Stimulated activated CD8-positive, alpha-beta memory T cell treated with anti-CD3 and anti-CD28 coated beads, Interleukin-15, amount 100 ng/mL, for 1 hour (primary cell): ENCODE data around the gene MYBPH.

Source experiments
- DNase-seq: peaks from one replicate; pipeline ENCODE4 v3.0.0-alpha.2; 2020; ENCODE audit warnings: low read depth

Gene MYBPH

DNA sequence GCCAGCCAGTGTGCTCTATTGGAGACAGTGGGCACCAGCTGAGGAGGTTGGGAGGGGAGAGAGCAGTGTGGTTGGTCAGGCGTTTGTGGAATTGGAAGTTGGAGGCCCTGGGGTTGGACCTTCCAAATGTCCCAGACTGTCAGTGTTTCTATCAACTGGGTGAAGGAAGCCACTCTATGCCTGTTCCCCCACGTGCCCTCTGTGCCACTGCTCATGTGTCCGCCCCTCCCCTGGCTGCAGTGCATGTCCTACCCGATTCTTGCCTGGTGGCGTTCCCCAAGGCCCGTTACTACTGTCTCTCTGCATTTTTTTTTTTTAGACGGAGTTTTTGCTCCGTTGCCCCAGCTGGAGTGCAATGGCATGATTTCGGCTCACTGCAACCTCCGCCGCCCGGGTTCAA lies 27.0 kb downstream of the MYBPH start:
- DNase-seq = no peak

DNA sequence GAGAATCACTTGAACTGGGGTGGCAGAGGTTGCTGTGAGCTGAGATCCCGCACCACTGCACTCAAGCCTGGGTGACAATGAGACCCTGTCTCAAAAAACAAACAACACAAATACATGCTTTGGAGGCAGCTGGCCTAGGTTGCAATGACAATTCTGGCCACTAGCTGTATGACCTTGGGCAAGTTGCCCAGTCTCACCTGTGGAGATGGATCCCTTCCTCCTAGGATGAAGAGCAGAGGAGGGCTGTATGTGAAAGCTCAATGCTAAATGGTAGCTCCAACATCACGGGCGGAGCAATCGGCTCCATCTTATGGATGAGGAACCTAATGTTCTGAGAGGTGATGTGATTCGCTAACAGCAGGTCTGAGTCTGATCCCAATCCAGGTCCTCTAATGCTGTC lies 27.5 kb downstream of the MYBPH start:
- no peak for DNase-seq

DNA sequence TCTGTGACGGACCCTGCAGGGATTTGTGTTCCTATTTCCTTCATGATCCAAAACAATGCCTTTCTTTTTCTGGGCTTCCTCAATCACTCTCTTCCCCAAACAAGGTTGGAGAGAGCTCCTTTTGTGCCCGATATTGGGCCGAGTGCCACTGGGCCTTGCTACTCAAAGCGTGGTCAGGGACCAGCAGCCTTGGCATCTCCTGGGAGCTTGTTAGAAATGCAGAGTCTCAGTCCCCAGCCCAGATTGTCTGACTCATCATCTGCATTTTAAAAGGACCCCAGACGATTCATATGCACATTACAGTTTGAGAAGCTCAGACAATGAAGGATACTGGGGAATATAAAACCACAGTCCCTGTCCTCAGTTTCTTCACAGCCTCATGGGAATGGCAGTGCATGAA lies 28.2 kb downstream of the MYBPH start:
- no peak for DNase-seq

DNA sequence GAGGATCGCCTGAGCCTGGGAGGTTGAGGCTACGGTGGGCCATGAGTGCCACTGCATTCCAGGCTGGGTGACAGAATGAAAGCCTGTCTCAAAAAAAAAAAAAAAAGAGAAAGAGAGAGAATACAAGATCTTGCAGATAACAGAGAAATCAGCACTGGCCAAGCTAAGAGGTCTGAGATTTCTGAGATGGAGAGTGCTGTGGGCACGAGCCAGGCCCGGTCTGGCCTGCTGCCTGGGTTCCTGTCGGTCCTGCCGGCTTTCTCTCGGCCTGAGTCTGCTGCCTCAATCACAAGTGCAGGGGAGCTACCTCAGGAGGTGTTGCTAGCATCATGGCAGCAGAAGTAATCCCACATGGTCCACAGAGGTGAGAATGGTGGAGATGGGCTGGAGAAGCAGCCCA lies 29.1 kb downstream of the MYBPH start:
- no peak for DNase-seq

DNA sequence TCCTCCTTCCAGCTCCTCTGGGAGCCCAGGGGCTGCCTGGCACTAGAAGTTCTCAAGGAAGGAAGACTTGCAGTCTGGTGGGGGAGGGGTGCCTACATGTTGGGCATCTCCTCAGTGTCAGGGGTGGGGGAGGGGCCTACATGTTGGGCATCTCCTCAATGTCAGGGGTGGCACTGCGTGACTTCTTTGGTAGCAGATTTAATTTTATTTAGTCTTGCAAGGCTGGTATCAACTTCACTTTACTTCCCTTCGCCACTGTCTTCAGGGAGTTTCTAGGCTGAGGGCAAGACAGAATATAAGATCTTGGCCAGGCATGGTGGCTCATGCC lies 29.6 kb downstream of the MYBPH start:
- no peak for DNase-seq

DNA sequence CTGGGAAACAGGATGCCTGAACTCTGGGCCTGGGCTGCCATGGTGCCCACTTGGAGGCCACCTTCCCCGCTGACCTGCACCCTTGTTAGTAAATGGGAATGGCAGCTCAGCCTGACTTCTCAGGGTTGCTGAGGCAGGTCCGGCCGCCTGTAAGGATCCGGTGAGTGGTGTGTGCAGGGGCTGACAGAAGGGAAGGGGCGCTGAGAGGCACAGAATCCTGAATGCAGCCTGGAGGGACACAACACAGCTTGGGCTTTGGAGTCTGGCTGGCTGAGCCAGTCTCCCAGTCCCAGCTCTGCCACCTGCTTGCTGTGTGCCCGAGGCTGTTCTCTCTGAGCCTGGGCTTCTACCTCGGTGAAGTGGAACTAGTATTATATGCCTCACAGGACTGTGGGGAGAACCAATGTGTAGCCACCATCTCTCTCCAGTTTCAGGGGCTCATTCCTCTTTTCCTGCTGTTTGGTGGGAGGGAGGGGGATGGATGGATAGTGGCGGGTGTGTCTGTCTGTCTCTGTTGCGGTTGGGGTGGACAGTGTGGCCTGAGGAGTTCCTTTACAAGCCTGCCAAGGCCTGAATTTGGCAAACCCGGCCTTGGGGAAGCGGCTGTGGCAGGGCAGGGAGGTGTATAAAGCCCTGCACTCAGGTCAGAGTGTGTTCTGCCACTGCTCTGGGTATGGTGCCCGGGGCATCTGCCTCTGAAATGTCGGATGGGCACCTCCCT lies 30.1 kb downstream of the MYBPH start:
- DNase-seq = no peak

DNA sequence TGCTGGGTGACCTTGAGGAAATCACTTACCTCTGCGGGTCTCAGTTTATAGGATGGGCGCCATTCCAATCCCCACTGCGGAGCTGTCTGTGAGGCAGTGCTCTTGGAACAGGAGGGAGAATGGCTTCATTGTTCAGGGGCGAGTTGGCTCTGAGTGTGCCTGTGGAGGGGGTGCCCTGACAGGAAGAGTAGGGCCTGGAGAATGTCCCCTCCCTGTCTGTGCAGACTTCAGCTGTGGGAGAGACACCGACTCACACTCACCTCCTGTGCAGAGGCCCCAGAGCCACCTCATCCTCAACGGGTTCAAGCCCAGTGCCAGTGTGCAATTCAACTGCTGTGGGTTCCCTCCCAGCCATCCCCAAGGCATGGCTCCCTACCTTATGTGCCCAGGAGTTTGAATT lies 31.0 kb downstream of the MYBPH start:
- no peak for DNase-seq

DNA sequence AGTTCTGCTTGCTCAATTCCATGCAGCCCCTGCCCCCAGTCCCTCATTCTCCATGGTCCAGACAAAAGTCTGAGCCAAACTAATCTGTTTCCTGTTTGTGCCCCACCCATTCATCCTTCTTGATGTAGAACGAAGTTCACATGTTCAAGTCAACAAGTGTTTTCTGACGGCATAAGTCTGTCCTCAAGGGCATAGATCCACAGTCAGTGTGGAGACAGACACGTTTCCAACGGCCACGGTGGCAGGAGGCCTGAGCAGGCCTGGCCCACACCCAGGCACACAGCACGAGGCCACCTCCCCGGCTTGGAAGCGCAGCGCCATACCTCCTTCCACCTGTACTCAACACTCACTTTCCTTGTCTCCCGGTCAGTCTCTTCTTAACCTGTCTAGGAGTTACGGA lies 32.0 kb downstream of the MYBPH start:
- DNase-seq = no peak

DNA sequence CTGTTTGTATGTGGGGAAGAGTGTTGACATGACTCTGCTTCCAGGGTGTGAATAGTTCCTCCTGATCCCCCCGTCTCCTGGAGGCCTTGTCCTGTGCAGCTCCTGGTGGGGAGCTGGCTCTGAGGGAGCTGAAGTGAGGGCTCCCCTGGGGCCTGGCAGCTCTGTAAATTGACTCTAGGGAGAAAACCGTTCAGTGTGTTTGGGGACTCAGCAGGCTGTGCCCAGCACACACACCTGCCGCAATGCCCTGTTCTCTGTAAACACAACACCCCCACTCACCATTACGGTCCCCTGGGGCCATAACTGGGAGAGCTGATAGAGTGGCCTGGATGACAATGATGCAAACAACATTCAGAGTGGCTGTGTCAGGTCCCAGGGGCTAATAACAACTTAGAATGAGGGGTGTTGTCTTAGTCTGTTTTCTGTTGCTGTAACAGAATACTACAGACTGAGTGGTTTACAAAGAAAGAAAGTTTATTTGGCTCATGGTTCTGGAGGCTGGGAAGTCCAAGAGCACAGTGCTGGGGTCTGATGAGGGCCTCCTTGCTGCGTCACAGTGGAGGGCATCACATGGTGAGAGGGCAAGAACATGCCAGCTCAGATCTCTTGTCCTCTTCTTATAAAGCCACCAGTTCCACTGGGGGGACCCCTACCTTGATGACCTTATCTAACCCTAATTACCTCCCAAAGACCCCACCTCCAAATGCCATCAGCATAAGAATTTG lies 32.8 kb downstream of the MYBPH start:
- no peak for DNase-seq

DNA sequence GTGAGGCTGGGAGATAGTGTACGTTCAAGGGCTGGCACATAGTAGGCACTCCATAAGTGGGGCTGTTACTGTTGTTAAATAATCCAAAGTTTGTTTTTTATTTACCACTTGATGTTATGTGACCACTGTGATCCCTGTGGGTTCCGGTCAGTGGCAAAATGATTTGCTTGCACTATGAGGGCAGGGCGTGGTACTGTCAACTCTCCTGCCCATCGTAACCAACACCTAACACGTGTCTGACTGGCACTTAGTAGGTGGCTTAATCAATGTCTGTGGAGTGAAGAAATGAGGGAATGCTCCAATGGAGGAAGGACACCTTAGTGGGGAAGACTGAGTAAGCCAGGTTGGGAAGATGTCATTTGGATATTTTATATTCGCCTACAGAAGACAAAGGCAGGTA lies 33.5 kb downstream of the MYBPH start:
- no peak for DNase-seq

DNA sequence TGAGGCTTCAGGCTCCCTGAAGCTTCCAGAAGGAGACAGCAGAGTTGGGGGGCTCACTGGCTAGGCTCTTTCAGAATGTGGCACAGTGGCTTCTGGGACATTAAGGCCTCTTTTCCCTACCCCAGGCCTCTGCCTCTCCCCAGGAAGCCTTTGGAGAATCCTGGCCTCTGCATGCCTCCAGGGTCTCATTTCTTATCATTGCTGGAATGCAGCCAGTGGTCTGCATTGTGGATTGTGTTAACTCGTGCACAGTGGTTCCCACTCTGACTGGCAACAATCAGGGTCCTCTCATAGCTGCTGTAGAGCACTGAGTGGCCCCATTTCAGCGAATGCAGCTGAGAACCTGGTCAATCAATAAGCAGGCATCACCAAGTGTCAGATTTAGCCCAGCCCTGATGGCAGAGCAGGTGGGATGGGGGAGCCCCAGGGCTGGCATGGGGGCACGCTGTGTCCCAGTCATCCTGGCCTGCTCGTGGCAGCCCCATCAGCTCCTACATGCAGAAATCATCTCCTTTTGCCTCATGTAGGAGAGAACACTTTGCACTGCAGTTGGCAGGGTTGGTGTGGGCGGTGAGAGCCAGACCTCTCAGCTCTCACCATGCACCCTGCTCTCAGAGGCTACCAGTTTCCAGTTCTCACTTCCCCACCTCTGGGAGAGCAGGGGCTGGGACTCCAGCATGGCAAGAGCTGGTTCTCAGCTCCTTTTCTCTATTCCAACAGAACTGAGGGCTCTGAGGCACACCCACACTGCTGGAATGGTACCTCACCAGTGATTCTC lies 34.7 kb downstream of the MYBPH start:
- no peak for DNase-seq

DNA sequence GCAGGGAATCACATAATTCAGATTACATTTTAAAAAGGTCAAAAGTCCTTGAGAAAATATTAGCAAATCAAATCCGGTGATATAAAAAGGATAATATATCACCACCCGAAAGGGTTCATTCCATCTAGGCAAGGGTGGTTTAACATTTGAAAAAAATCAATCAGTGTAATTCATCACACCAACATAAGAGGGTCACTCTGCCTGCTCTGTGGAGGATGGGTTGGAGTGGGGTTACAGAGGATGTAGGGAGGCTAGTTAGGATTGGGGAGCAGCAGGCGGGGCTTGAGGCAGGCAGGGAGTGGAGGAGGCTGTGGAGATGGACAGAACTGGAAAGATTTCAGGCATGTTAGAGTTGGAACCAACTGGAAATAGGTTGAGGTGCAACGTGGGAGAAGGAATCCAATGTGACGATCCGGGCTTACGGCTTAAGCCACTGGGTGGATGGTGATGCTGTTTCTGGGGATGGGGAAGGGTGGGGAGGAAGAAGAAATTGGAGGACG lies 35.6 kb downstream of the MYBPH start:
- DNase-seq = no peak

DNA sequence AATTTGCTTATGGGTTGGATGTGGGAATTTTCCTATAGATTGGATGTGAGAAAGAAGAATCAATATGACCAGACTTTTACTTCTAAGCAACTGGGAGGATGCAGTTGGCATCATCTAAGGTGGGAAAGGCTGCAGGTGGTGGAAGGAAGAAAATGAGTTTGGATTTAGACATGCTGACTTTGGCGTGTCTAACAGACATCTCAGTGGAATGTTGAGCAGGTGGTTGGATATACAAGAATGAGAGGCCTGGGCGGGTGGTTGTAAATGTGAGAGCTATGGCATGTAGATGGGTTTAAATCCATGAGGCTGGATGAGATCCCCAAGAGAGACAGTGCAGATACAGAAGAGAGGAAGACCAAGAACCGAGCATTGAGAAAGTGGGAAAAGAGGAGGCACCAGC lies 37.6 kb downstream of the MYBPH start:
- no peak for DNase-seq

DNA sequence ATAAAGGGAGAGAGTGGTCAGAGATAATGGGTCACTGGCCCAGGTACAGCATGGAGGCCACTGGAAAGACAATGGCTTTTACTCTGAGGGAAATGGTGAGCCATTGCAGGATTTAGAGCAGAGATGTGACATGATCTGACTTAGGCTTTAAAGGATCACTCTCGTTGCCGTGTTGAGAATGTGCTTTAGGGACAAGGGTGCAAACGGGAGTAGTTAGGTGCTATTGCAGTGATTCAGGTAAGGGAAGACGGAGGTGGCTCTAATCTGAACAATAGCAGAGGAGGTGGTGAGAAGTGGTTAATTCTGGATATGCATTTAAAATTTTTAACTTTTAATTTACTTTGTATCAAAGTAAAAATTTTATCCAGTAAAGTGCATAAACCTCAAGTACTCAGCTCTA lies 38.3 kb downstream of the MYBPH start:
- no peak for DNase-seq

DNA sequence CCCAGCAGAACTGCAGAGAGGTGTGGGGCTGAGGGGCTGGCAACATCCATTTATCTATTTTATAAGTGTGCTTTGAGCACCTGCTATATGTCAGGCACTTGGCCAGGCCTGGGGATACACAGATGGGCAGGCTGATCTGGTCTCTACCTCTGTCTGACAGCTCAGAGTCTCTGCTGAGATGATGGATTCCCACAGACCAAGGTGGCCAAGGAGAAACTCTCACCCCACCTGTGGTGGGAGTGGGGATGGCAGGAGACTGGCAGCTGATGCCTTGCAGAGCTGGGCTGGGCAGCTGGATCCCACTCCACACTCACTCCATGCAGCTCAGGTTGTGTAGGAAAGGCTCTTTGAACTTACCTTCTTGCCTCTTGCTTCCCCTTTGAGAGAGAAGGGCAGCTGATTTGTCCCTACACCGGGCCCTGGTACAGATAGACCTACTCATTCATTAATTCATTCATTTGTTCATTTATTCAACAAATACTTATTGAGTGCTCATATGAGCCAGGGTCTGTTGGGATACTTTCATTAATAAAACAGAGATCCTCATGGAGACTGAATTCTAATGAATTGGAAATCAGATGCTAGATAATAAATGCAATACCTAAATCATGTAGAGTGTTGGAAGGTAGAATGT lies 39.1 kb downstream of the MYBPH start:
- no peak for DNase-seq

DNA sequence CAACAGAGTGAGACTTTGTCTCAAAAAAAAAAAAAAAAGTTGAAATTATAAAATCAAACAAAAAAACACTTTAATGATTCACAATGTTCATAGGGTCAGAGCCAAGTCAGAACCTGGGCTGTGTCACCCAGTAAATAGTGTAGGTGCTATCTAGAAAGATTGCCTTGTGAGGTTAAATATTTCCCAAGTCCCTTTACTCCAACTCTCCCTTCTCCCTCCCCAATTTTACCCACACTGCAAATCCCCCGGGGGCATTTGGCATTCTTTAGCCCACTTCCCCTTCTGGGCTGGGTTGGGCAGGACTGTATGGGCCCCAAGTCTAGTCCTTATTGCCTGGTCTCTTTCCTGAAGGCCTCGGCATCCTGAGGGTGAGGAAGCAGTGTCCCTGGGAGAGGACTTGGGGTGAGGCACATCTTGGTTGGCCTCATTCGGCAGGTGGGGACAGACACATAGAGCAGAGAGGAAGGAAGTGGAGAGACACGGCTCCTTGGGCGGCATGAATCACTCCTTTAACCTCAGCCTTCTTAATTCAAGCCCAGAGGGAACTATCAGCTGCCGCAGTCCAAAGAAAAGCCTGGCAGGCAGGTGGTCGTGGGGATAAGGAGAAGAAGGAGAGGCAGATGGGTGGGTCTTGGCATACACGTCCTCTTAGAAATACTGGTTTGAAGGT lies 39.9 kb downstream of the MYBPH start:
- no peak for DNase-seq

DNA sequence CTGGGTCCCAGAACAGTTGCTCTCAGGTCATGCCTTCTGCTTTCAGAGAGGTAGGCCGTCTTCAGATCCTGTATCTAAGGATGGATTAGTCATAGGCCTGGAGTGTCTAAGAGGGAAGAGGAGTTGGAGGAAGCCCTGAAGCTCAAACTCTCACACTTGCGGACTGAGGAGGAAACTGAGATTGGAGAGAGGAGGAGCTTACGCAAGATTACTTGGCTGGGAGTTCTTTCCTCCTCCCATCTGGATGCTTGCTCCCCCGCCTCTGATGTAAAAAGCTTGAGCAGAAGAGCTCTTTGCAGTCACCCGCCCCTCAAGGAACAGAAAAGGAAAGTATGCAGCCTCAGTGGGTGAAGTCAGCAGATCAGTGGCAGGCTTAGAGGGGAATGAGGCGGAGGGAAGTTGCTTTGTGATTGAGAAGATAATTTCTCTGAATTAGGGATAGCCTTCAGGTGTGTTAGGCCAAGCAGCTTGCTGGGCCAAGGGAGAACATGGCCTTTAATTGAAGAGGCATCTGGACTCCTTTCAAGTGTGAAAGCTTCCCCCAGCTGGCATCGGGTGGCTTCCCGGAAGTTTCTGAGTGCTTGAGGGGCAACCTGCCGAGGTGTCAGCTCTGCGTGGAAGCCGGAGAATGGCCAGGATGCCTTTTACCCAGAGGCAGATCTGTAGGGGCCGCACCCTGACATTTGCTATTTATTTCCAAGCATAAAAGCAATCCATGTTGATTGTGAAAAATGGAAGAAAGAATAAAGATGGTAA lies 41.5 kb downstream of the MYBPH start:
- no peak for DNase-seq

DNA sequence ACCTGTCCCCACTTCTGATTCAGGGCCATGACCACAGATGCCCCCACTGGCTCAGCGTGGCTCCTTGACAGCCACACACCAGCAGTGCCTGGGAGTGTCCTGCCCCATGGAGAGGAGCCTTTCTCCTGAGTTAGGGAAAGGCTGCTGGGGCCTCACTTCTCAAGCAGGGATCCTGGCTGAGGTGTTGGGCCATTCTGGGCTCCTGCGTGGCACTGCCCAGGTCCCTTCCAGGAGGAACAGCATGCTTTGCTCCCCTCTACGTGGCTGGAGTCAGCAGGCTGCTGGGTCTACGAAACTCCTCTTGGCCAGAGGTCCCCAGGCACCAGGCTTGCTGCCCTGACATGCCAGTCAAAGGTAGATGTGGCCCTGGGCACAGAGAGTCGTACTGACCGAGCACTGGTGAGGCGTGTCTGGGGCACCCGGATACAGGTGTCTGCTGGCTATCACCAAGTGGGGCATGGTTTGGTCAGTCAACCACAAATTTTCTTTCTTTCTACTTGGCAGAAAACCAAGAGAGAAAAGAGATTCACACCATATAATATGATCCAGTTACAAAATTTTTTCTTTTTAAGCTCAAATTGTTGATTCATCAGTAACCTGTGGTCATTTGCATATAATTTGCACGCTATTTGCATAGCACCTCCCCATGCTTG lies 44.0 kb downstream of the MYBPH start:
- no peak for DNase-seq

DNA sequence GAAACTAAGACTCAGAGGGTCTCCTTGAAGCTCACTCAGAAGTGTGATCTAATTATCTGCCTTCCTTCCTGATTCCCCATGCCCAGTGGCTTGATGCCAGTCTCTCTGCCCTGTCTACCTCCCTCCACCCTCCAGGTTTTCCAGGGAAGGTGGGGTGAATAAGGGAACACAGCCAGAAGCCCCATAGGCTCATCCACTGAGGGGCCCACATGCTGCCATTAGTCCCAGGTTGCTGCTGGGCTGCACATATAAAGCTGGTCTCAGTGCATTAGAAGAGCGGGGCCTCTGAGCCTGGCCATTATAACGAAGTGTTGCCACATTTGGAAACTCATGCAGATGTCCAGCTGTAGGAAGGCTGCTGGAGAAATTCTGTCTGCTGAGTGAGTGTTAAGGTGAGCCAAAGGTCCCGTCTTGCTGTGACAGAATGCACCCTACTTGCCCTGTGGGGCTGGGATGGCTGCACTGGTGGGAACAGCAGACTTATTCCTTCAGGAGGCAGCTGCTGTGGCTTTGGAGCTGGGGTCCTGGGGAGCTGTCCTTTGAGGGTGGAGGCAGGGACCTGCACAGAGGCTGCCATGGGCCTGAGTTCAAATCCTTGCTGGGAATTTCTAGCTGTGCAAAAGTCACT lies 45.2 kb downstream of the MYBPH start:
- DNase-seq = no peak

DNA sequence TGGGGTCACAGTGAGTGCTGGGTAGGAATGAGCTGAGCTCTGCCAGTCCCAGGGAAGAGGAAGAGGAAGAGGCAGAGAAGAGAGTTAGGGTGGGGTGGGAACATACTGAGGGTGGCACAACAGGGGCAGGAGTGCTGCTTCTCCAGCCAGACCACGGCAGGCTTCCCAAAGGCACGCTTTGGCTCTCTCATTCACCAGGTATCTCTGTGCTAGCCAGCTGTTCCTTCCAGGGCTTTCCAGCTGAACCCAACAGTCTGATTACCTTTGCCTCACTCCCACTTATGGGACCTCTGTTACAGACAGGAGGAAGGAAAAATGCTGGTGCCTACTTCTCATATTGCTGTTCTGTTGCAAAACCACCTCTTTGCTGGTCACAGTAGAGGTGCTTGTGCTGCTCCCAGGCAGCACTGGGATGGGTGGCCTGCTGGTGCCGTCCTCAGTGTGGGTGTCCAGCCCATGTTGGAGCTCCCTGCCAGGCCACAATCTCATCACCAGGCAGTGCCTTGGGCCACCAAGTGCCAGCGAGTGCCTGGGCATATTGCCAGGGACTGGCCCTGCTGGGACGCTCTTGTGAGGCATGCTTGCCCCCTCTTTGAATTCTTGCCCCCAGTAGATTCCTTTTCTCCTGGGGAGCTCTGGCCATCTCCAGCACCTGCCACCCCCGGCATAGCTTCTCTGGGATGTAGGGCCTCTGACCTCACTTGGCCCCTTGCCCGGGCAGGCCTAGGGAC lies 46.0 kb downstream of the MYBPH start:
- no peak for DNase-seq
